HepG2 (cell line): ENCODE data around the gene TMEM150C. TPM values are rescaled to one million over a fixed set of nuclear protein-coding genes. Genes with fewer than 3 reads are reported as not detected.

Experiments used
- ATAC-seq: fragments of 200-7000 bp; cut with Tn5 transposase; 3 replicates; pipeline ENCODE4 v1.9.1; 2020; ENCODE audit warnings: mild to moderate bottlenecking, moderate library complexity
- BruUV-seq: library from RNA; stranded (reverse); fragments of 400-500 nt; replicated peaks from 2 replicates; lab custom pipeline; 2021; lab: Mats Ljungman, UMichigan
- CTCF ChIA-PET: fragments of 300-600 bp; formaldehyde crosslinking; extraction: SDS; loops from one replicate; lab custom pipeline; 2021; ENCODE audit warnings: low total read pairs, inconsistent platforms, low intra/inter-chr PET ratio; lab: Yijun Ruan, JAX
- POLR2A ChIA-PET: fragments of 350-600 bp; sonication (Branson Sonifier 250); formaldehyde crosslinking; loops from one replicate; lab custom pipeline; 2020; ENCODE audit warnings: antibody characterized with exemption, inconsistent platforms; lab: Yijun Ruan, JAX
- DNase-seq: peaks from one replicate; pipeline ENCODE4 v3.0.0-alpha.2; 2015; ENCODE audit warnings: low spot score
- FAIRE-seq: peaks from 3 replicates; lab custom pipeline; 2011; peaks lifted over from hg19 to GRCh38; lab: Jason Lieb, UNC
- H2AFZ ChIP-seq: one replicate; pipeline ENCODE4 v1.6.1; 2011; ENCODE audit warnings: low read length, inconsistent platforms
- H3K27ac ChIP-seq: fragments of 300-600 bp; 3 replicates; pipeline ENCODE4 v1.8.0; 2011; ENCODE audit warnings: mixed run types, mild to moderate bottlenecking, mixed read lengths, low read length, inconsistent platforms; ENCODE audit not compliant: insufficient read depth; ENCODE audit errors: extremely low read length
- H3K27me3 ChIP-seq, 2 experiments: fragments of 200-600 bp in 1 of 2; 2 replicates in 1 of 2; 3 replicates in 1 of 2; pipeline versions ENCODE4 v1.6.0 to v1.8.0; 2011; ENCODE audit warnings: low read length in 2 of 2, mild to moderate bottlenecking in 2 of 2, moderate library complexity in 2 of 2, inconsistent platforms in 1 of 2; ENCODE audit not compliant: insufficient read depth in 2 of 2, control insufficient read depth in 1 of 2
- H3K36me3 ChIP-seq, 2 experiments: fragments of 200-600 bp in 1 of 2; replicated peaks in 1 of 2; 2 replicates in 1 of 2; 3 replicates in 1 of 2; pipeline versions ENCODE4 v1.5.1 to v1.8.0; 2011; ENCODE audit warnings: low read length in 2 of 2, inconsistent platforms in 1 of 2; ENCODE audit not compliant: insufficient read depth in 2 of 2, control insufficient read depth in 1 of 2
- H3K4me1 ChIP-seq: 2 replicates; pipeline ENCODE4 v1.5.1; 2012; ENCODE audit warnings: low read length, inconsistent platforms; ENCODE audit not compliant: insufficient read depth
- H3K4me2 ChIP-seq: 2 replicates; pipeline ENCODE4 v1.6.0; 2011; ENCODE audit warnings: low read depth, low read length, inconsistent platforms
- H3K4me3 ChIP-seq, 3 experiments: fragments of 200-600 bp in 1 of 3; sonication (generic), shearing (Covaris generic) in 1 of 3; replicated peaks in 1 of 3; 2 replicates each; pipeline ENCODE4 v1.5.1; 2011 to 2016; ENCODE audit warnings: low read length in 3 of 3, inconsistent platforms in 2 of 3, low read depth in 2 of 3, mild to moderate bottlenecking in 2 of 3, control low read depth in 1 of 3, mixed read lengths in 1 of 3; ENCODE audit not compliant: insufficient read depth in 1 of 3
- H3K79me2 ChIP-seq: one replicate; pipeline ENCODE4 v1.6.1; 2011; ENCODE audit warnings: low read length, inconsistent platforms; ENCODE audit not compliant: insufficient read depth
- H3K9ac ChIP-seq: 2 replicates; pipeline ENCODE4 v1.6.0; 2011; ENCODE audit warnings: mild to moderate bottlenecking, low read depth, low read length, inconsistent platforms; ENCODE audit not compliant: insufficient read depth
- H3K9me3 ChIP-seq: 2 replicates; pipeline ENCODE4 v1.5.1; 2012; ENCODE audit warnings: mild to moderate bottlenecking, low read length
- H4K20me1 ChIP-seq: 2 replicates; pipeline ENCODE4 v1.6.0; 2011; ENCODE audit warnings: inconsistent platforms, mild to moderate bottlenecking, low read length, moderate library complexity; ENCODE audit not compliant: insufficient read depth
- FOSL2 ChIP-seq: sonication (generic); formaldehyde crosslinking; IDR thresholded peaks from 2 replicates; pipeline ENCODE4 v1.4.0; 2020; ENCODE audit warnings: missing genetic modification reagents
- HMGA1 ChIP-seq: sonication (generic); formaldehyde crosslinking; conservative IDR thresholded peaks from 2 replicates; pipeline ENCODE4 v1.4.0; 2020; ENCODE audit warnings: missing genetic modification reagents
- SMC3 ChIP-seq: IDR thresholded peaks from 2 replicates; pipeline ENCODE4 v1.6.1; 2011; ENCODE audit warnings: low read length, improper control_type of control experiment
- STAG1 ChIP-seq: sonication (generic); formaldehyde crosslinking; IDR thresholded peaks from 2 replicates; pipeline ENCODE4 v1.4.0; 2020; ENCODE audit warnings: missing genetic modification reagents
- ZNF24 ChIP-seq: fragments of 450-650 bp; IDR thresholded peaks from 2 replicates; pipeline ENCODE4 v1.6.1; 2017; ENCODE audit warnings: antibody characterized with exemption, mild to moderate bottlenecking
- ZNF33B ChIP-seq: sonication (generic); formaldehyde crosslinking; IDR thresholded peaks from 2 replicates; pipeline ENCODE4 v1.5.1; 2020; ENCODE audit warnings: mild to moderate bottlenecking, missing genetic modification reagents
- ZNF441 ChIP-seq: sonication (generic); formaldehyde crosslinking; IDR thresholded peaks from 2 replicates; pipeline ENCODE4 v1.7.0; 2021; ENCODE audit warnings: missing genetic modification reagents, borderline replicate concordance
- ZNF577 ChIP-seq: sonication (generic); formaldehyde crosslinking; IDR thresholded peaks from 2 replicates; pipeline ENCODE4 v1.4.0; 2020; ENCODE audit warnings: mild to moderate bottlenecking, low read depth, missing genetic modification reagents, borderline replicate concordance
- ZNF737 ChIP-seq: sonication (generic); formaldehyde crosslinking; IDR thresholded peaks from 2 replicates; pipeline ENCODE4 v1.5.0; 2020; ENCODE audit warnings: missing genetic modification reagents, mild to moderate bottlenecking, borderline replicate concordance
- ZSCAN25 ChIP-seq: sonication (generic); formaldehyde crosslinking; IDR thresholded peaks from 2 replicates; pipeline ENCODE4 v1.8.0; 2022; ENCODE audit warnings: mild to moderate bottlenecking, missing genetic modification reagents
- WGBS: methylation state at CpG from one replicate; pipeline ENCODE4 v1.1.6; 2017; ENCODE audit warnings: low lambda C conversion rate; 5-methylcytosine and 5-hydroxymethylcytosine counted together
- in situ Hi-C: cut with HindIII; loops from 2 replicates; pipeline ENCODE4 v1.10.0; 2017; ENCODE audit warnings: low pct_unique_long_range_greater_than_20kb; ENCODE audit not compliant: extremely low pct_ligation_motif_present
- intact Hi-C: fragments of 100-400 bp; cut with micrococcal nuclease; formaldehyde crosslinking; loops from one replicate; pipeline ENCODE4 v1.10.0; 2022; ENCODE audit not compliant: unreplicated experiment
- polyA plus RNA-seq, 8 experiments: library from polyadenylated mRNA; depleted of rRNA in 3 of 8; stranded (reverse) in 7 of 8; unstranded in 1 of 8; fragments of >200 nt; fragmentation: Illumina TruSeq in 4 of 8; extraction: Trizol in 4 of 8; gene quantifications; 2 replicates each; pipeline versions ENCODE4 v1.2.1 to v1.2.3, GENCODE V29; 2011 to 2016; ENCODE audit warnings: low read depth in 4 of 8, missing spikeins in 1 of 8, mixed read lengths in 1 of 8; ENCODE audit not compliant: insufficient read depth in 1 of 8
- total RNA-seq, 5 experiments: library from RNA; depleted of rRNA; stranded (reverse); fragments of >200 nt; fragmentation: Illumina TruSeq; extraction: Trizol; gene quantifications; 2 replicates each; pipeline ENCODE4 v1.2.3, GENCODE V29; 2016; ENCODE audit warnings: low read depth in 1 of 5
- TF ChIP-seq, protein P1 (sequence below): sonication (generic); formaldehyde crosslinking; IDR thresholded peaks from 2 replicates; pipeline ENCODE4 v1.4.0; 2020; ENCODE audit warnings: missing genetic modification reagents, borderline replicate concordance
- TF ChIP-seq, protein P2 (sequence below): IDR thresholded peaks from 2 replicates; pipeline ENCODE4 v1.6.1; 2018; ENCODE audit warnings: missing genetic modification reagents, mild to moderate bottlenecking, missing compliant biosample characterization
- TF ChIP-seq, protein P3 (sequence below): IDR thresholded peaks from 2 replicates; pipeline ENCODE4 v1.6.1; 2016; ENCODE audit warnings: low read depth, borderline replicate concordance

The TMEM150C gene
- total and polyA plus RNA-seq, 2 of the 13 experiments (the other 11 are each of a cell fraction or from before 2014, with no cell fraction given): 0.33 to 0.42 TPM

DNA sequence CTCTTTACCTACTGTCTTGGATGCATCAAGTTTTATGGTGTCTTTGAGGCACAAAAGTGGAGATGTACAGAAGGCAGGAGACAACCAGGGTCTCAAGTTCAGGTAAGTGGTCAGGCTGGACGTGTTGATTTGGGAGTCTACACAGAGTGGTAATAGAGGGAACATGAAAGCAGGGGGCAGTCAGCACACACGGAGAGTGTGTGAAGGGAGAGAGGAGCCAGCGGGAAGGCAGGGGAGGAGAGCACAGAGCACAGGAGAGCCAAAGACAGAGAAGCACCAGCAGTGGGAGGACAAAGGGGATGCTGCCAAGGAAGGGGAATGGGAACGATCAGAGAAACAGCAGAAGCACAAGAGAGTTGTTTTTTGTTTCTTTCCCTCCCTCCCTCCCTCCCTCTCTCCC lies 32.9 kb downstream of the TMEM150C start (continued):
- TF ChIP-seq HMGA1 (CRISPR knock-in tag) (no peak), ZNF441 (CRISPR knock-in tag) (no peak), SMC3 (peak; percentile 70; the same call in 1 of the 2 replicates), ZNF24 (no peak), ZNF737 (CRISPR knock-in tag) (no peak), STAG1 (CRISPR knock-in tag) (peak; percentile 78), ZSCAN25 (CRISPR knock-in tag) (0 out of 2 replicates have a peak, but pooled peaks have one; percentile 27)
- TF ChIP-seq, protein P1, sequence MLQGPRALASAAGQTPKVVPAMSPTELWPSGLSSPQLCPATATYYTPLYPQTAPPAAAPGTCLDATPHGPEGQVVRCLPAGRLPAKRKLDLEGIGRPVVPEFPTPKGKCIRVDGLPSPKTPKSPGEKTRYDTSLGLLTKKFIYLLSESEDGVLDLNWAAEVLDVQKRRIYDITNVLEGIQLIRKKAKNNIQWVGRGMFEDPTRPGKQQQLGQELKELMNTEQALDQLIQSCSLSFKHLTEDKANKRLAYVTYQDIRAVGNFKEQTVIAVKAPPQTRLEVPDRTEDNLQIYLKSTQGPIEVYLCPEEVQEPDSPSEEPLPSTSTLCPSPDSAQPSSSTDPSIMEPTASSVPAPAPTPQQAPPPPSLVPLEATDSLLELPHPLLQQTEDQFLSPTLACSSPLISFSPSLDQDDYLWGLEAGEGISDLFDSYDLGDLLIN: no peak
- TF ChIP-seq, protein P2, sequence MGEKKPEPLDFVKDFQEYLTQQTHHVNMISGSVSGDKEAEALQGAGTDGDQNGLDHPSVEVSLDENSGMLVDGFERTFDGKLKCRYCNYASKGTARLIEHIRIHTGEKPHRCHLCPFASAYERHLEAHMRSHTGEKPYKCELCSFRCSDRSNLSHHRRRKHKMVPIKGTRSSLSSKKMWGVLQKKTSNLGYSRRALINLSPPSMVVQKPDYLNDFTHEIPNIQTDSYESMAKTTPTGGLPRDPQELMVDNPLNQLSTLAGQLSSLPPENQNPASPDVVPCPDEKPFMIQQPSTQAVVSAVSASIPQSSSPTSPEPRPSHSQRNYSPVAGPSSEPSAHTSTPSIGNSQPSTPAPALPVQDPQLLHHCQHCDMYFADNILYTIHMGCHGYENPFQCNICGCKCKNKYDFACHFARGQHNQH: 0 out of 2 replicates have a peak, but pooled peaks have one; percentile 17
- TF ChIP-seq, protein P3, sequence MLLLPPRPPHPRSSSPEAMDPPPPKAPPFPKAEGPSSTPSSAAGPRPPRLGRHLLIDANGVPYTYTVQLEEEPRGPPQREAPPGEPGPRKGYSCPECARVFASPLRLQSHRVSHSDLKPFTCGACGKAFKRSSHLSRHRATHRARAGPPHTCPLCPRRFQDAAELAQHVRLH: no peak

DNA sequence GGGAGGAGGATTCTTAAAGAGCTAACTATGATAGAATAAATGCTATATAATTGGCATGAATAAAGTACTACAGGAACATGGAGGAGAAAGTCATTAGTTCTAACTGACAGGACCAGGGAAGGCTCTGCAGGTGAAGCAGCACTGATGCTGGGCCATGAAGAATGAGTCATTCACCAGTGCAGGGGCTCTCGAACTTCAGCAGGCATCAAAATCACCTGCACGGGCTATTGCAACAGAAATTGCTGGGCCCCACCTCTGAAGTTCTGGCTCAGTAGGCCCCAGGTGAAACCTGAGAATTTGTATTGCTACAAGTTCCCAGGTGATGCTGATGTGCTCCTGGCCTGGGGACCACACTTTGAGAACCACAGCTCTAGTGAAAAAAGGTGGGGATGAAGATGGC lies 33.7 kb downstream of the TMEM150C start:
- CTCF ChIA-PET: no interaction called here
- Histone ChIP-seq H3K27me3 (no peaks in the 10 kb centered on the region), H3K9me3 (no peaks in the 10 kb centered on the region), H3K4me1 (peaks cover 85% of the 10 kb centered on the region), H3K36me3 (no peaks in the 10 kb centered on the region), H4K20me1 (no peaks in the 10 kb centered on the region), H3K4me3 (no peak overlapping the region), H2AFZ (no peak overlapping the region), H3K79me2 (no peaks in the 10 kb centered on the region), H3K4me2 (no peak overlapping the region), H3K27ac (no peak overlapping the region), H3K9ac (no peak overlapping the region)
- BruUV-seq: no TSS peak
- POLR2A ChIA-PET: no interaction called here
- TF ChIP-seq ZNF33B (CRISPR knock-in tag) (no peak), FOSL2 (peak; percentile 62), ZNF577 (CRISPR knock-in tag) (no peak)
- in situ Hi-C loops: no loop called here
- intact Hi-C loops: no loop called here
- FAIRE-seq (no peak), DNase-seq (no peak), ATAC-seq (no peak)
- 33% methylated on average over 2 of the region's 2 CpGs for WGBS
